ENCODE measurements around the gene KPRP.

- TF ChIP-seq CTCF (IDR thresholded peaks at IDR 0.05) = no peak
- no peak for TF ChIP-seq POLR2AphosphoS5 (IDR thresholded peaks at IDR 0.05)
- TF ChIP-seq EP300 (IDR thresholded peaks at IDR 0.05) = no peak
- no peak for TF ChIP-seq POLR2A (IDR thresholded peaks at IDR 0.05; ENCODE audit: low read depth)
These were observed 18.5 kb downstream of the KPRP start for GRCh38 chr1:152776361-152776760.

All from esophagus muscularis mucosa (tissue), 4 donors.